HepG2 (cell line): ENCODE data around the gene ARHGAP15. TPM values are rescaled to one million over a fixed set of nuclear protein-coding genes. Genes with fewer than 3 reads are reported as not detected.

Experiments used
- ATAC-seq: fragments of 200-7000 bp; cut with Tn5 transposase; 3 replicates; pipeline ENCODE4 v1.9.1; 2020; ENCODE audit warnings: mild to moderate bottlenecking, moderate library complexity
- BruUV-seq: library from RNA; stranded (reverse); fragments of 400-500 nt; replicated peaks from 2 replicates; lab custom pipeline; 2021; lab: Mats Ljungman, UMichigan
- CTCF ChIA-PET: fragments of 300-600 bp; formaldehyde crosslinking; extraction: SDS; loops from one replicate; lab custom pipeline; 2021; ENCODE audit warnings: low total read pairs, inconsistent platforms, low intra/inter-chr PET ratio; lab: Yijun Ruan, JAX
- POLR2A ChIA-PET: fragments of 350-600 bp; sonication (Branson Sonifier 250); formaldehyde crosslinking; loops from one replicate; lab custom pipeline; 2020; ENCODE audit warnings: antibody characterized with exemption, inconsistent platforms; lab: Yijun Ruan, JAX
- DNase-seq: peaks from one replicate; pipeline ENCODE4 v3.0.0-alpha.2; 2015; ENCODE audit warnings: low spot score
- FAIRE-seq: peaks from 3 replicates; lab custom pipeline; 2011; peaks lifted over from hg19 to GRCh38; lab: Jason Lieb, UNC
- H2AFZ ChIP-seq: one replicate; pipeline ENCODE4 v1.6.1; 2011; ENCODE audit warnings: low read length, inconsistent platforms
- H3K27ac ChIP-seq: fragments of 300-600 bp; 3 replicates; pipeline ENCODE4 v1.8.0; 2011; ENCODE audit warnings: mixed run types, mild to moderate bottlenecking, mixed read lengths, low read length, inconsistent platforms; ENCODE audit not compliant: insufficient read depth; ENCODE audit errors: extremely low read length
- H3K27me3 ChIP-seq, 2 experiments: fragments of 200-600 bp in 1 of 2; 2 replicates in 1 of 2; 3 replicates in 1 of 2; pipeline versions ENCODE4 v1.6.0 to v1.8.0; 2011; ENCODE audit warnings: low read length in 2 of 2, mild to moderate bottlenecking in 2 of 2, moderate library complexity in 2 of 2, inconsistent platforms in 1 of 2; ENCODE audit not compliant: insufficient read depth in 2 of 2, control insufficient read depth in 1 of 2
- H3K36me3 ChIP-seq, 2 experiments: fragments of 200-600 bp in 1 of 2; replicated peaks in 1 of 2; 2 replicates in 1 of 2; 3 replicates in 1 of 2; pipeline versions ENCODE4 v1.5.1 to v1.8.0; 2011; ENCODE audit warnings: low read length in 2 of 2, inconsistent platforms in 1 of 2; ENCODE audit not compliant: insufficient read depth in 2 of 2, control insufficient read depth in 1 of 2
- H3K4me1 ChIP-seq: 2 replicates; pipeline ENCODE4 v1.5.1; 2012; ENCODE audit warnings: low read length, inconsistent platforms; ENCODE audit not compliant: insufficient read depth
- H3K4me2 ChIP-seq: 2 replicates; pipeline ENCODE4 v1.6.0; 2011; ENCODE audit warnings: low read depth, low read length, inconsistent platforms
- H3K4me3 ChIP-seq, 3 experiments: fragments of 200-600 bp in 1 of 3; sonication (generic), shearing (Covaris generic) in 1 of 3; replicated peaks in 1 of 3; 2 replicates each; pipeline ENCODE4 v1.5.1; 2011 to 2016; ENCODE audit warnings: low read length in 3 of 3, inconsistent platforms in 2 of 3, low read depth in 2 of 3, mild to moderate bottlenecking in 2 of 3, control low read depth in 1 of 3, mixed read lengths in 1 of 3; ENCODE audit not compliant: insufficient read depth in 1 of 3
- H3K79me2 ChIP-seq: one replicate; pipeline ENCODE4 v1.6.1; 2011; ENCODE audit warnings: low read length, inconsistent platforms; ENCODE audit not compliant: insufficient read depth
- H3K9ac ChIP-seq: 2 replicates; pipeline ENCODE4 v1.6.0; 2011; ENCODE audit warnings: mild to moderate bottlenecking, low read depth, low read length, inconsistent platforms; ENCODE audit not compliant: insufficient read depth
- H3K9me3 ChIP-seq: 2 replicates; pipeline ENCODE4 v1.5.1; 2012; ENCODE audit warnings: mild to moderate bottlenecking, low read length
- H4K20me1 ChIP-seq: 2 replicates; pipeline ENCODE4 v1.6.0; 2011; ENCODE audit warnings: inconsistent platforms, mild to moderate bottlenecking, low read length, moderate library complexity; ENCODE audit not compliant: insufficient read depth
- CCAR2 ChIP-seq: fragments of 200-400 bp; formaldehyde crosslinking; optimal IDR thresholded peaks from 2 replicates; pipeline ENCODE3; 2018; ENCODE audit warnings: low read depth, mild to moderate bottlenecking, low read length, moderate library complexity
- HNRNPLL ChIP-seq: fragments of 200-400 bp; formaldehyde crosslinking; IDR thresholded peaks from 2 replicates; pipeline ENCODE4 v1.6.1; 2017; ENCODE audit warnings: mild to moderate bottlenecking, low read depth, low read length; ENCODE audit not compliant: poor library complexity, severe bottlenecking
- MAF1 ChIP-seq: sonication (generic); formaldehyde crosslinking; IDR thresholded peaks from 2 replicates; pipeline ENCODE4 v1.5.0; 2020; ENCODE audit warnings: missing genetic modification reagents, borderline replicate concordance
- MEIS2 ChIP-seq: sonication (generic); formaldehyde crosslinking; IDR thresholded peaks from 2 replicates; pipeline ENCODE4 v1.9.0; 2021; ENCODE audit warnings: mild to moderate bottlenecking, missing genetic modification reagents
- MYC ChIP-seq: sonication (generic); formaldehyde crosslinking; IDR thresholded peaks from 2 replicates; pipeline ENCODE4 v1.9.0; 2021; ENCODE audit warnings: missing genetic modification reagents, borderline replicate concordance
- NR2F6 ChIP-seq, 2 experiments: IDR thresholded peaks; 2 replicates each; pipeline ENCODE4 v1.6.1; 2016; ENCODE audit warnings: antibody characterized with exemption in 1 of 2, mild to moderate bottlenecking in 1 of 2
- SMAD9 ChIP-seq: sonication (generic); formaldehyde crosslinking; IDR thresholded peaks from 2 replicates; pipeline ENCODE4 v1.5.1; 2020; ENCODE audit warnings: mild to moderate bottlenecking, missing genetic modification reagents
- SOX13 ChIP-seq, 3 experiments: fragments of 450-650 bp in 1 of 3; sonication (generic) in 1 of 3; formaldehyde crosslinking in 1 of 3; IDR thresholded peaks in 2 of 3; conservative IDR thresholded peaks in 1 of 3; 2 replicates each; pipeline versions ENCODE4 v1.5.0 to v1.6.1; 2016 to 2020; ENCODE audit warnings: antibody characterized with exemption in 1 of 3, mild to moderate bottlenecking in 1 of 3, missing compliant biosample characterization in 1 of 3, missing genetic modification reagents in 1 of 3, moderate library complexity in 1 of 3
- TRIM22 ChIP-seq: fragments of 450-650 bp; IDR thresholded peaks from 2 replicates; pipeline ENCODE4 v1.6.1; 2017
- ZNF383 ChIP-seq: sonication (generic); formaldehyde crosslinking; IDR thresholded peaks from 2 replicates; pipeline ENCODE4 v1.4.0; 2020; ENCODE audit warnings: missing genetic modification reagents, mild to moderate bottlenecking, borderline replicate concordance
- ZNF558 ChIP-seq: sonication (generic); formaldehyde crosslinking; IDR thresholded peaks from 2 replicates; pipeline ENCODE4 v1.9.0; 2022; ENCODE audit warnings: mild to moderate bottlenecking, missing genetic modification reagents, borderline replicate concordance
- ZNF687 ChIP-seq: sonication (generic); formaldehyde crosslinking; IDR thresholded peaks from 2 replicates; pipeline ENCODE4 v1.5.1; 2020; ENCODE audit warnings: mild to moderate bottlenecking, missing genetic modification reagents, moderate library complexity
- WGBS: methylation state at CpG from one replicate; pipeline ENCODE4 v1.1.6; 2017; ENCODE audit warnings: low lambda C conversion rate; 5-methylcytosine and 5-hydroxymethylcytosine counted together
- in situ Hi-C: cut with HindIII; loops from 2 replicates; pipeline ENCODE4 v1.10.0; 2017; ENCODE audit warnings: low pct_unique_long_range_greater_than_20kb; ENCODE audit not compliant: extremely low pct_ligation_motif_present
- intact Hi-C: fragments of 100-400 bp; cut with micrococcal nuclease; formaldehyde crosslinking; loops from one replicate; pipeline ENCODE4 v1.10.0; 2022; ENCODE audit not compliant: unreplicated experiment
- polyA plus RNA-seq, 8 experiments: library from polyadenylated mRNA; depleted of rRNA in 3 of 8; stranded (reverse) in 7 of 8; unstranded in 1 of 8; fragments of >200 nt; fragmentation: Illumina TruSeq in 4 of 8; extraction: Trizol in 4 of 8; gene quantifications; 2 replicates each; pipeline versions ENCODE4 v1.2.1 to v1.2.3, GENCODE V29; 2011 to 2016; ENCODE audit warnings: low read depth in 4 of 8, missing spikeins in 1 of 8, mixed read lengths in 1 of 8; ENCODE audit not compliant: insufficient read depth in 1 of 8
- total RNA-seq, 5 experiments: library from RNA; depleted of rRNA; stranded (reverse); fragments of >200 nt; fragmentation: Illumina TruSeq; extraction: Trizol; gene quantifications; 2 replicates each; pipeline ENCODE4 v1.2.3, GENCODE V29; 2016; ENCODE audit warnings: low read depth in 1 of 5

Gene ARHGAP15
- total and polyA plus RNA-seq, 2 of the 13 experiments (the other 11 are each of a cell fraction or from before 2014, with no cell fraction given): 0.04 TPM; not detected in 1

- intact Hi-C loops: no loop called here
- BruUV-seq: no TSS peak
- H3K4me2 ChIP-seq: no peak overlapping the region
- H2AFZ ChIP-seq: no peak overlapping the region
- ATAC-seq (no peak), DNase-seq (no peak), FAIRE-seq (no peak)
- no peaks in the 10 kb centered on the region for H3K4me1 ChIP-seq
- no peak overlapping the region for H3K4me3 ChIP-seq
- no peaks in the 10 kb centered on the region for H3K9me3 ChIP-seq
- no peaks in the 10 kb centered on the region for H3K27me3 ChIP-seq
- ChIA-PET CTCF (no interaction called here), POLR2A (no interaction called here)
- H3K79me2 ChIP-seq: no peaks in the 10 kb centered on the region
- H3K27ac ChIP-seq: no peak overlapping the region
- TF ChIP-seq MAF1 (CRISPR knock-in tag) (no peak), ZNF687 (no peak)
- H4K20me1 ChIP-seq: no peaks in the 10 kb centered on the region
- in situ Hi-C loops: no loop called here
- WGBS: 54% methylated on average over 1 of the region's 1 CpG
- H3K9ac ChIP-seq: no peak overlapping the region
- no peaks in the 10 kb centered on the region for H3K36me3 ChIP-seq
These were observed 442.5 kb downstream of the ARHGAP15 start for GRCh38 chr2:143571747-143572146.

- Histone ChIP-seq H3K36me3 (no peaks in the 10 kb centered on the region), H3K27me3 (no peaks in the 10 kb centered on the region), H3K4me3 (no peak overlapping the region), H3K4me1 (no peaks in the 10 kb centered on the region), H3K79me2 (no peaks in the 10 kb centered on the region), H3K4me2 (no peak overlapping the region), H2AFZ (no peak overlapping the region), H3K9me3 (no peaks in the 10 kb centered on the region), H3K9ac (no peak overlapping the region), H4K20me1 (no peaks in the 10 kb centered on the region), H3K27ac (no peak overlapping the region)
- FAIRE-seq (no peak), ATAC-seq (no peak), DNase-seq (no peak)
- 2% methylated on average over 4 of the region's 4 CpGs for WGBS
- BruUV-seq: no TSS peak
- intact Hi-C loops (no loop called here), in situ Hi-C loops (no loop called here)
- POLR2A ChIA-PET: no interaction called here
- CTCF ChIA-PET: no interaction called here
- no peak for TF ChIP-seq TRIM22
- no peak for TF ChIP-seq ZNF558 (CRISPR knock-in tag)
- TF ChIP-seq ZNF383 (CRISPR knock-in tag): no peak
- TF ChIP-seq MYC: no peak
- no peak for TF ChIP-seq NR2F6 (IDR thresholded peaks at IDR 0.05)
- no peak for TF ChIP-seq NR2F6 (CRISPR knock-in tag; IDR thresholded peaks at IDR 0.05)
- TF ChIP-seq MEIS2 (CRISPR knock-in tag): no peak
- no peak for TF ChIP-seq SMAD9 (CRISPR knock-in tag)
- no peak for TF ChIP-seq CCAR2
- TF ChIP-seq SOX13 (IDR thresholded peaks at IDR 0.05): no peak
- no peak for TF ChIP-seq SOX13 (CRISPR knock-in tag; conservative IDR thresholded peaks at IDR 0.05 in 1 of 2, IDR thresholded peaks at IDR 0.05 in 1 of 2)
- TF ChIP-seq HNRNPLL: no peak
These were observed 443.2 kb downstream of the ARHGAP15 start for GRCh38 chr2:143572421-143572820.
